GM23248 (cell line): ENCODE results near the gene CLSTN2.

ENCODE experiments used
- EZH2 ChIP-seq: fragments of 200-600 bp; sonication (generic); IDR thresholded peaks from 2 replicates; pipeline ENCODE4 v1.6.1; 2018; ENCODE audit warnings: antibody characterized with exemption, mild to moderate bottlenecking; ENCODE audit not compliant: insufficient read depth, poor library complexity, severe bottlenecking
- EZH2phosphoT487 ChIP-seq: fragments of 200-600 bp; sonication (generic); IDR thresholded peaks from 2 replicates; pipeline ENCODE4 v1.6.1; 2018; ENCODE audit warnings: antibody characterized with exemption, moderate library complexity, mild to moderate bottlenecking, low read depth; ENCODE audit not compliant: insufficient read depth

- no peak for TF ChIP-seq EZH2phosphoT487
- no peak for TF ChIP-seq EZH2
Measured at GRCh38 chr3:140579260-140579659, 644.3 kb downstream of the CLSTN2 start.
